Mesendoderm (in vitro differentiated cells): ENCODE data around the gene HS3ST3B1.

Experiments used
- DNase-seq: peaks from one replicate; pipeline ENCODE4 v3.0.0; 2013
- H2AK5ac ChIP-seq: 2 replicates; pipeline ENCODE4 v1.6.1; 2013; ENCODE audit warnings: low read length, inconsistent platforms
- H2BK120ac ChIP-seq: 2 replicates; pipeline ENCODE4 v1.6.1; 2013; ENCODE audit warnings: low read depth, mild to moderate bottlenecking, low read length, moderate library complexity, mixed read lengths
- H2BK15ac ChIP-seq: replicated peaks from 2 replicates; pipeline ENCODE4 v1.6.1; 2013; ENCODE audit warnings: low read depth, mild to moderate bottlenecking, moderate library complexity
- H2BK5ac ChIP-seq: 2 replicates; pipeline ENCODE4 v1.6.1; 2013; ENCODE audit warnings: low read length, inconsistent platforms
- H3K18ac ChIP-seq: 2 replicates; pipeline ENCODE4 v1.6.1; 2013; ENCODE audit warnings: mild to moderate bottlenecking, low read length, mixed read lengths
- H3K23ac ChIP-seq: one replicate; pipeline ENCODE4 v1.6.1; 2013; ENCODE audit warnings: low read length
- H3K27ac ChIP-seq: 2 replicates; pipeline ENCODE4 v1.5.1; 2013; ENCODE audit warnings: low read depth, mild to moderate bottlenecking, inconsistent platforms, low read length, moderate library complexity
- H3K27me3 ChIP-seq: 2 replicates; pipeline ENCODE4 v1.6.1; 2013; ENCODE audit warnings: low read length, control low read depth, mild to moderate bottlenecking, inconsistent platforms; ENCODE audit not compliant: insufficient read depth, poor library complexity
- H3K36me3 ChIP-seq: 2 replicates; pipeline ENCODE4 v1.6.1; 2013; ENCODE audit warnings: low read length, inconsistent platforms; ENCODE audit not compliant: control insufficient read depth, insufficient read depth
- H3K4ac ChIP-seq: one replicate; pipeline ENCODE4 v1.6.1; 2013; ENCODE audit warnings: low read depth, mild to moderate bottlenecking, low read length, moderate library complexity
- H3K4me1 ChIP-seq: 2 replicates; pipeline ENCODE4 v1.6.1; 2013; ENCODE audit warnings: low read depth, low read length, inconsistent platforms; ENCODE audit not compliant: control insufficient read depth
- H3K4me2 ChIP-seq: 2 replicates; pipeline ENCODE4 v1.6.1; 2013; ENCODE audit warnings: low read length
- H3K4me3 ChIP-seq: 2 replicates; pipeline ENCODE4 v1.5.1; 2013; ENCODE audit warnings: mild to moderate bottlenecking, low read length
- H3K56ac ChIP-seq: one replicate; pipeline ENCODE4 v1.6.1; 2013; ENCODE audit warnings: low read length
- H3K79me1 ChIP-seq: 2 replicates; pipeline ENCODE4 v1.6.1; 2013; ENCODE audit warnings: low read length, inconsistent platforms
- H3K79me2 ChIP-seq: 2 replicates; pipeline ENCODE4 v1.6.1; 2013; ENCODE audit warnings: mild to moderate bottlenecking, low read length; ENCODE audit not compliant: control insufficient read depth, insufficient read depth
- H3K9ac ChIP-seq: 2 replicates; pipeline ENCODE4 v1.6.1; 2013; ENCODE audit warnings: low read length, inconsistent platforms
- H4K5ac ChIP-seq: one replicate; pipeline ENCODE4 v1.6.1; 2013; ENCODE audit warnings: low read length
- H4K8ac ChIP-seq: one replicate; pipeline ENCODE4 v1.6.1; 2013; ENCODE audit warnings: low read depth, mild to moderate bottlenecking, control low read depth, low read length, moderate library complexity
- WGBS: extraction: QIAGEN DNeasy Blood & Tissue Kit; methylation state at CpG from one replicate; pipeline ENCODE4 v1.1.7; 2013; ENCODE audit warnings: low lambda C conversion rate, missing lambda C conversion rate; ENCODE audit not compliant: insufficient coverage; ENCODE audit errors: extremely low coverage; 5-methylcytosine and 5-hydroxymethylcytosine counted together

HS3ST3B1 gene

GRCh38 chr17:14320098-14320497, 19.2 kb downstream of the HS3ST3B1 start:
- H3K4me2 ChIP-seq: no peak overlapping the region
- no peak for DNase-seq
- no peaks in the 10 kb centered on the region for H3K27me3 ChIP-seq
- no peak overlapping the region for H4K5ac ChIP-seq
- peaks cover 25% of the 10 kb centered on the region for H3K4me1 ChIP-seq
- H2AK5ac ChIP-seq: no peak overlapping the region
- no peak overlapping the region for H3K9ac ChIP-seq
- peaks cover 18% of the 10 kb centered on the region for H3K79me1 ChIP-seq
- no CpG with 5 or more reads among the region's 4 CpGs for WGBS
- H2BK15ac ChIP-seq: no peak overlapping the region
- H4K8ac ChIP-seq: no peak overlapping the region
- no peak overlapping the region for H2BK5ac ChIP-seq
- no peak overlapping the region for H2BK120ac ChIP-seq
- H3K27ac ChIP-seq: no peak overlapping the region
- no peaks in the 10 kb centered on the region for H3K36me3 ChIP-seq
- peaks cover 16% of the 10 kb centered on the region for H3K79me2 ChIP-seq
- H3K56ac ChIP-seq: no peak overlapping the region
- H3K4ac ChIP-seq: no peak overlapping the region
- H3K4me3 ChIP-seq: no peak overlapping the region
- H3K23ac ChIP-seq: no peak overlapping the region
- no peak overlapping the region for H3K18ac ChIP-seq

GRCh38 chr17:14320734-14321475, 20.0 kb downstream of the HS3ST3B1 start:
- no peaks in the 10 kb centered on the region for H3K27me3 ChIP-seq
- H3K9ac ChIP-seq: no peak overlapping the region
- no peak for DNase-seq
- H3K36me3 ChIP-seq: no peaks in the 10 kb centered on the region
- WGBS: no CpG with 5 or more reads among the region's 13 CpGs
- H3K79me2 ChIP-seq: peaks cover 18% of the 10 kb centered on the region
- no peak overlapping the region for H4K8ac ChIP-seq
- H3K18ac ChIP-seq: no peak overlapping the region
- H3K4me2 ChIP-seq: no peak overlapping the region
- no peak overlapping the region for H2BK120ac ChIP-seq
- no peak overlapping the region for H3K23ac ChIP-seq
- no peak overlapping the region for H3K4me3 ChIP-seq
- H3K79me1 ChIP-seq: peaks cover 19% of the 10 kb centered on the region
- no peak overlapping the region for H3K27ac ChIP-seq
- no peak overlapping the region for H3K56ac ChIP-seq
- H2BK5ac ChIP-seq: no peak overlapping the region
- no peak overlapping the region for H3K4ac ChIP-seq
- H3K4me1 ChIP-seq: peaks cover 25% of the 10 kb centered on the region
- no peak overlapping the region for H2BK15ac ChIP-seq
- H2AK5ac ChIP-seq: no peak overlapping the region
- no peak overlapping the region for H4K5ac ChIP-seq

DNA sequence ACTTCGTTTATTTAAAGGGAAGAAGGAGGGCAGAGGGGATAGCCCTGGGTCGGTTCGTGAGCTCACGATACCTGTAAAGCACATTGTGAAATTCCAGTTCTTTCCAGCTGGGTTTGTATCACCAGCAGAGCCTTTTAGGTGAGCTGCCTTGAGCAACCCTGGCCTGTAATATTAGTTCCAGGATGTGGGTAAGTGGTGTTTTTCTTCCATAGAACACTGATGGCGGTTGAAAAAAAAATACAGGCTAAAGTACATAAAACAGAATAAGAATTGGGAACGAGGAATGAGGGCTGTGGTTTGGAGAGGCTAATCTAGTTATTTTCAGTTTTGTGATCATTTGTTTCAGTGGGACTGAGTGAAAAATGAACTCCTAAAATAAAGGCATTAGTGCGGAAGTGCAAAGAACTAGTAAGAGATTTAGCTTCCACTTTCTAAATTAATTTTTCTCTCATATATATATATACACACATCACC, 20.6 kb downstream of the HS3ST3B1 start:
- H3K79me1 ChIP-seq: peaks cover 19% of the 10 kb centered on the region
- no peak overlapping the region for H3K4ac ChIP-seq
- H3K18ac ChIP-seq: no peak overlapping the region
- peaks cover 20% of the 10 kb centered on the region for H3K79me2 ChIP-seq
- H3K4me3 ChIP-seq: no peak overlapping the region
- no peak overlapping the region for H2BK120ac ChIP-seq
- WGBS: no CpG with 5 or more reads among the region's 7 CpGs
- no peak overlapping the region for H2BK15ac ChIP-seq
- no peak overlapping the region for H2AK5ac ChIP-seq
- H3K4me1 ChIP-seq: peaks cover 23% of the 10 kb centered on the region
- no peak overlapping the region for H4K8ac ChIP-seq
- no peak overlapping the region for H2BK5ac ChIP-seq
- no peaks in the 10 kb centered on the region for H3K36me3 ChIP-seq
- H3K56ac ChIP-seq: no peak overlapping the region
- no peak overlapping the region for H3K27ac ChIP-seq
- no peak overlapping the region for H3K9ac ChIP-seq
- H3K27me3 ChIP-seq: no peaks in the 10 kb centered on the region
- H4K5ac ChIP-seq: no peak overlapping the region
- H3K23ac ChIP-seq: no peak overlapping the region
- H3K4me2 ChIP-seq: no peak overlapping the region
- DNase-seq: no peak

DNA sequence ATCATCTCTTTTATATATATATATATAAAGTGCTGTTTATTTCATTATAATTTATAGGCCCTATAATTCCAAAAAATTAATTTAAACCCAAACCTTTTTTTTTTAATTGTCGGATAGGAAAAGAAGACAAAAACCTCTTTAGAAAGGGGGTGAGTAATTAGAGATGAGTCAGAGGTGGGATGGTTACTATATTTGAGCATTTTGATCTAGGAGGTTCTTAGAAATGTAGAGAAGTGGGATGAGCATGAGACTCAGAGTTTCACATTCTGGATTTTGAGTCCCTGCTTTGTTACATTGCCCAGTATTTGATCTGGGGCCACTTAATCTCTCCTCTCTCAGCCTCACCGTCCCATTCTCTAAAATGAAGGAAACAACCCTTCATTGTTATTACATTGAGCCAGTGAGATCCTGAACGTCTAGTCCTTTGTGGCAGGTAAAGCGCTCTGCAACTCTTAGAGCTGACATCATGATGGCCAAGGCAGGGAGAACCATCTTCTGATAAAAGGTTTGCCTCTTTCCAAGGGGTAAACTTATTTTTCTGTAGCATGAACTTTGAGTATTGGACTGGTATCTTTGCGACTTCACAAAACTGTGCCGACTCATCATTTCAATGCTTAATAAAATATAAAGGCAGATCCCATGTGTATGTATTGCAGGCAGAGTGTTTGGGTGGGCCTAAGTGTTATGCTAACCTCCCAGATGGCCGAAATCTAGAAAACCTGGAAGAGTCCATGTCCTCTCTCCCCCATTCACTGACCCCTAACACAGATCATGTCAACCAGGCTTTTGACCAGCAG, 21.3 kb downstream of the HS3ST3B1 start:
- no peak overlapping the region for H4K8ac ChIP-seq
- peaks cover 20% of the 10 kb centered on the region for H3K79me2 ChIP-seq
- no peak overlapping the region for H3K4me3 ChIP-seq
- H3K79me1 ChIP-seq: peaks cover 16% of the 10 kb centered on the region
- no peaks in the 10 kb centered on the region for H3K27me3 ChIP-seq
- H3K4me2 ChIP-seq: no peak overlapping the region
- H3K4me1 ChIP-seq: peaks cover 18% of the 10 kb centered on the region
- H3K4ac ChIP-seq: no peak overlapping the region
- no peak overlapping the region for H3K18ac ChIP-seq
- no peak overlapping the region for H2BK120ac ChIP-seq
- H3K23ac ChIP-seq: no peak overlapping the region
- WGBS: no CpG with 5 or more reads among the region's 7 CpGs
- H4K5ac ChIP-seq: no peak overlapping the region
- H2BK5ac ChIP-seq: no peak overlapping the region
- no peak overlapping the region for H2BK15ac ChIP-seq
- H2AK5ac ChIP-seq: peak overlapping the region; percentile 30
- DNase-seq: no peak
- no peak overlapping the region for H3K9ac ChIP-seq
- no peaks in the 10 kb centered on the region for H3K36me3 ChIP-seq
- H3K27ac ChIP-seq: no peak overlapping the region
- H3K56ac ChIP-seq: peak overlapping the region; percentile 27

DNA sequence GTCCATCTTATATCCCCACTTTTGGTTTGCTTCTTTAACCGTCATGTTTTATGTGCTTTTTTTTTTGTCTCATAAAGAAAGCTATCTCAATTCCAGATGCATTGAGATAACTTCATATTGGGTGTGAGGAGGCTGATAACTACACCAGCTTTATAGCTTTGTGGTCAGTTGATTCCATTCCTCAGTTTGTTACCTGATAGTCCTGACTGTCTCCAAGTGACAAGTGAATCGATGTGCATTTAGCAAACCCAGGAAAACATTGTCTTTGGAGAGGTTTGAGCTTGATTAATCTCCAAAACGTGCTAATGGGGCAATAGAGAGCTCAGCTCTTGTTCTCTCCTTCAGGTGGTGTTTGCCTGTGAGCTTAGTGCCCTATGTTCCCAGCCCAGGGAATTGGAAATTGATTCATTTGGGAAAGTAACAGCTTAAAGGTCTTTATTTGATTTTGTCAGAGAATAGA, 22.7 kb downstream of the HS3ST3B1 start:
- Histone ChIP-seq H3K4ac (no peak overlapping the region), H4K5ac (no peak overlapping the region), H3K79me2 (peaks cover 17% of the 10 kb centered on the region), H3K27me3 (no peaks in the 10 kb centered on the region), H2BK15ac (no peak overlapping the region), H3K79me1 (peaks cover 16% of the 10 kb centered on the region), H3K36me3 (no peaks in the 10 kb centered on the region), H2BK120ac (no peak overlapping the region), H4K8ac (no peak overlapping the region), H3K4me3 (no peak overlapping the region), H3K27ac (no peak overlapping the region), H3K18ac (no peak overlapping the region), H3K4me1 (peaks cover 14% of the 10 kb centered on the region), H3K9ac (no peak overlapping the region), H2AK5ac (no peak overlapping the region), H2BK5ac (no peak overlapping the region), H3K23ac (no peak overlapping the region), H3K56ac (no peak overlapping the region), H3K4me2 (no peak overlapping the region)
- peak; percentile 73 for DNase-seq
- WGBS: no CpG with 5 or more reads among the region's 3 CpGs
